Thoracic aorta (tissue), 2 donors: ENCODE results near the gene TCEA3. TPM values are rescaled to one million over a fixed set of nuclear protein-coding genes. Genes with fewer than 3 reads are reported as not detected.

ENCODE experiments used
- ATAC-seq: fragments of 150-250 bp; one replicate; pipeline ENCODE4 v1.8.0; 2017; ENCODE audit warnings: low read depth; ENCODE audit not compliant: insufficient number of reproducible peaks, low FRiP score
- DNase-seq: peaks from one replicate; pipeline ENCODE4 v3.0.0-alpha.2; 2020; ENCODE audit warnings: low spot score
- H3K27ac ChIP-seq, 2 donors: fragments of 200-600 bp; sonication (generic); 1 replicate in 1 of 2; 2 replicates in 1 of 2; pipeline ENCODE4 v1.5.1; 2016; ENCODE audit warnings: mild to moderate bottlenecking in 2 of 2, moderate library complexity in 2 of 2
- H3K27me3 ChIP-seq: fragments of 200-600 bp; sonication (generic); replicated peaks from 2 replicates; pipeline ENCODE4 v1.6.0; 2016; ENCODE audit warnings: mild to moderate bottlenecking; ENCODE audit not compliant: insufficient read depth
- H3K36me3 ChIP-seq: fragments of 200-600 bp; sonication (generic); one replicate; pipeline ENCODE4 v1.5.1; 2016
- H3K4me1 ChIP-seq, 2 donors: fragments of 200-600 bp; sonication (generic); 1 replicate in 1 of 2; 2 replicates in 1 of 2; pipeline versions ENCODE4 v1.5.1 to v1.6.0; 2016; ENCODE audit warnings: low read depth in 2 of 2, mild to moderate bottlenecking in 1 of 2; ENCODE audit not compliant: control insufficient read depth in 1 of 2
- H3K4me3 ChIP-seq: fragments of 200-600 bp; sonication (generic); 2 replicates; pipeline ENCODE4 v1.5.1; 2016; ENCODE audit warnings: mild to moderate bottlenecking
- H3K9me3 ChIP-seq: fragments of 200-600 bp; sonication (generic); 2 replicates; pipeline ENCODE4 v1.5.1; 2016
- total RNA-seq, 2 donors: library from RNA; depleted of rRNA; stranded (reverse); fragments of >200 nt; gene quantifications; one replicate each; pipeline versions ENCODE4 v1.1.0 to v1.2.3, GENCODE V29; 2016
- TF ChIP-seq, protein P1 (sequence below): fragments of 200-600 bp; sonication (generic); IDR thresholded peaks from one replicate; pipeline ENCODE4 v1.5.1; 2019; ENCODE audit warnings: antibody characterized with exemption

The TCEA3 gene
- total RNA-seq, 2 donors from 2014 or later: 22.2 to 39.5 TPM

DNA sequence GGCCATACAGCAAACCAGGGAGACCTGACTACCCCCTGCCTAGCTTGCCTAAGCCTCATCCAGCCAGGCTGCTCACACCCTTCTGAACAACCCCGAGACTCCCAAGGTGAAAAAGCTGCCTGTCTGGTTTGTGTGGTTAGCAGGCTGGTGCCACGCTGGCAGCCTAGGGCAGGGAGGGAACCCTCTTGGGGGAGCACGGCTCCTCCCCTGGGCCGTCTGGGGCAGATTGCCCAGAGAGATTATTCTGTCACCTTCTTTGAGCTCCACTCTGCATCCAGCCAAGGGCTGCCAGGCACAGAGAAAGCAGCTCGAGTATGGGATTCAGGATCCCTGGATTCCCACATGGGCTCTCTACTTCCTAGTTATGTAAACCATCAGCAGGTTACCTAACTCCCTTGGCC, 27.5 kb upstream of the TCEA3 start:
- no peak overlapping the region for H3K4me3 ChIP-seq
- ATAC-seq (no peak), DNase-seq (no peak)
- TF ChIP-seq, protein P1, sequence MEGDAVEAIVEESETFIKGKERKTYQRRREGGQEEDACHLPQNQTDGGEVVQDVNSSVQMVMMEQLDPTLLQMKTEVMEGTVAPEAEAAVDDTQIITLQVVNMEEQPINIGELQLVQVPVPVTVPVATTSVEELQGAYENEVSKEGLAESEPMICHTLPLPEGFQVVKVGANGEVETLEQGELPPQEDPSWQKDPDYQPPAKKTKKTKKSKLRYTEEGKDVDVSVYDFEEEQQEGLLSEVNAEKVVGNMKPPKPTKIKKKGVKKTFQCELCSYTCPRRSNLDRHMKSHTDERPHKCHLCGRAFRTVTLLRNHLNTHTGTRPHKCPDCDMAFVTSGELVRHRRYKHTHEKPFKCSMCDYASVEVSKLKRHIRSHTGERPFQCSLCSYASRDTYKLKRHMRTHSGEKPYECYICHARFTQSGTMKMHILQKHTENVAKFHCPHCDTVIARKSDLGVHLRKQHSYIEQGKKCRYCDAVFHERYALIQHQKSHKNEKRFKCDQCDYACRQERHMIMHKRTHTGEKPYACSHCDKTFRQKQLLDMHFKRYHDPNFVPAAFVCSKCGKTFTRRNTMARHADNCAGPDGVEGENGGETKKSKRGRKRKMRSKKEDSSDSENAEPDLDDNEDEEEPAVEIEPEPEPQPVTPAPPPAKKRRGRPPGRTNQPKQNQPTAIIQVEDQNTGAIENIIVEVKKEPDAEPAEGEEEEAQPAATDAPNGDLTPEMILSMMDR: no peak
- no peak overlapping the region for H3K27ac ChIP-seq
- no peaks in the 10 kb centered on the region for H3K27me3 ChIP-seq
- H3K36me3 ChIP-seq: no peaks in the 10 kb centered on the region
- no peaks in the 10 kb centered on the region for H3K9me3 ChIP-seq
- peaks cover 0 to 10% of the 10 kb centered on the region in 2 donors for H3K4me1 ChIP-seq

DNA sequence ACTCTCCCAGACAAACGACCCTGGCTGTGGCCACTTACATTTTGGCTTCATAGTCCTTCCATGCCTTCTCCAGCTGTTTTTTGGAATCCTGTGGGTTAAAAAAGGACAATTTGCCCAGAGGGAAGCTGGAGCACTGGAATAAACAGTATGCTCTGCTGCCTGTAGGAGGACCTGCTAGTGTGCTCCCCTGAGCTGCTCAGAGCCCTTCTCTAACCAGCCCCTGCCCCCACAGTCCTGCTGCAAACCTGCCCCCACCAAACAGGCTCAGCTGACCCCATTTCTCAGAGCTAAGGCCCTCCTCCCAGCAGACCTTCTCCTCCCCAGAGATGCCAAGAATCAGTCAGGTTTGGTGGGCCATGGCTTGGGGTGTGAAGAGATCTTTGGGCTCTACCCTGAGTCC, 26.9 kb upstream of the TCEA3 start:
- H3K36me3 ChIP-seq: no peaks in the 10 kb centered on the region
- DNase-seq (no peak), ATAC-seq (no peak)
- TF ChIP-seq, protein P1: no peak
- no peak overlapping the region for H3K4me3 ChIP-seq
- no peak overlapping the region for H3K27ac ChIP-seq
- no peaks in the 10 kb centered on the region for H3K27me3 ChIP-seq
- H3K4me1 ChIP-seq: peaks cover 0 to 10% of the 10 kb centered on the region in 2 donors
- no peaks in the 10 kb centered on the region for H3K9me3 ChIP-seq

DNA sequence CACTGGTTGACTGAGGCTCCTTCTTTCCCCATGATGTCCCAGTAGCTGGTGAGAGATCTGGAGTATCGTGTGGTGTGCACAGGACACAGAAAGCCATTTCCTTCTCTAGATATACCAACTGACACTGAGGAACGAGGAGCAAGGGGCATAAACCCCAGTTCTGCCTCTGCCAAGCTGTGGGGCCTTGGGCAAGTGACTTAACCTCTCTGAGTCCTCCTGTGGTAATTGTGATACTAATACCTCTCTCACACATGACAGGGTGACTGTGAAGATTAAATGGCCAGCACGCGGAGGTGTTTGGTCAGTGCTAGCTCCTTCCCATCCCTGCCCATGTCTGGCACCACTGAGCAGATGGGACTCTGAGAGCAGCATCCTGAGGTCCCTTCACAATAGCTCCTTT, 26.3 kb upstream of the TCEA3 start:
- ATAC-seq: no peak
- TF ChIP-seq, protein P1: no peak
- no peaks in the 10 kb centered on the region for H3K9me3 ChIP-seq
- no peak overlapping the region for H3K4me3 ChIP-seq
- no peaks in the 10 kb centered on the region for H3K36me3 ChIP-seq
- no peak for DNase-seq
- peaks cover 0 to 10% of the 10 kb centered on the region in 2 donors for H3K4me1 ChIP-seq
- H3K27ac ChIP-seq: no peak overlapping the region
- H3K27me3 ChIP-seq: no peaks in the 10 kb centered on the region

DNA sequence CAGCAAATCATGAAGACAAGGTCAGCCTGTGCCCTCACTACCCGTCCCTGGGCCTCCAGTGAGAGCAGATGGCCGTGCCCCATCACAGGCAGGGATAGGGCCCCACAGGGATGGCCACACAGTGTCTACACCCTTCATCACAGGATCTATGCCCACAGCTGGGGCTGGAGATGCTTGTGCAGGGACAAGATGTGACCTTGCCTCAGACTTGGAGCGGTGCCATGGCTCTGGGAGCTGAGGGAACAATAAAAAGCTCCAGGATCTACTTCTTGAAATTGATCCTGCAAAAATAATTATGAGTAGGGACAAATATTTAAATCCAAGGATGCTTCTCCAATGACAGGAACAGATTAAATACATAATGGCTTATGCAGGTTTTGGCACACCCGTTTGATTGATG, 25.4 kb upstream of the TCEA3 start:
- Histone ChIP-seq H3K36me3 (no peaks in the 10 kb centered on the region), H3K4me1 (peaks cover 0 to 10% of the 10 kb centered on the region in 2 donors), H3K27ac (no peak overlapping the region), H3K9me3 (no peaks in the 10 kb centered on the region), H3K27me3 (no peaks in the 10 kb centered on the region), H3K4me3 (no peak overlapping the region)
- no peak for DNase-seq
- TF ChIP-seq, protein P1: no peak
- ATAC-seq: no peak

DNA sequence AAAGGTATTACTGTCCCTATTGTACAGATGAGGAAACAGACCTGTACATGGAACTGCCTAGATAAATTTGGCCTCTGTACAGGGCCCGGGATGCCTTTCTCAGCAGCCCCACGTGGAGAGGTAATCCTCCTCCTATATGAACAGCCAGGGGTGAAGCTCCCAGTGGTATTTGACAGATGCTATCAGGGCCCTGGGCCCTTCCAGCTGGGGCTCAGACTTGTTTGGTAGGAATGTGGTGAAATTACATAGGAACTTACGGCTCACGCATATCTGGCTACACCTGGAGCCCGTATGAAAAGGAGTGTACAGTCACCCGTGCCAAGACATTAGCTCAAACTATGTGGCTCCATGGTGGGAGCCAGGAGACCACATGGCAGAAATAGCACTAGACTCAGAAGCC, 24.8 kb upstream of the TCEA3 start:
- H3K27me3 ChIP-seq: no peaks in the 10 kb centered on the region
- H3K4me1 ChIP-seq: peaks cover 0 to 10% of the 10 kb centered on the region in 2 donors
- no peak overlapping the region for H3K27ac ChIP-seq
- no peak overlapping the region for H3K4me3 ChIP-seq
- DNase-seq (no peak), ATAC-seq (no peak)
- H3K9me3 ChIP-seq: no peaks in the 10 kb centered on the region
- TF ChIP-seq, protein P1: no peak
- no peaks in the 10 kb centered on the region for H3K36me3 ChIP-seq
